Right forelimb (tissue), 1 donor: ENCODE data around the gene RBM44.
"Not testable (repeated sequence)": the region's sequence is repeated elsewhere in the genome, so short reads cannot be mapped to it uniquely, and the experiment has no call there.

ENCODE experiments used
- DNase-seq: peaks from one replicate; pipeline ENCODE4 v3.0.0-alpha.2; 2018

Gene RBM44

GRCh38 chr2:237798236-237799059 is at the start of gene RBM44:
RBM44 (plus strand) TSS chr2:237798779; CDS start chr2:237813610, 14,831 bp downstream.
- DNase-seq, result no peak

GRCh38 chr2:237749002-237749401 is 49.6 kb upstream of the RBM44 start:
- DNase-seq, result no peak

- DNase-seq, result no peak
These were observed 48.6 kb upstream of the RBM44 start for GRCh38 chr2:237749961-237750360.

- not testable (repeated sequence) for DNase-seq
These were observed 48.1 kb upstream of the RBM44 start for GRCh38 chr2:237750441-237750840.

GRCh38 chr2:237752761-237753165 is 45.8 kb upstream of the RBM44 start:
- no peak for DNase-seq

- DNase-seq, result no peak
These were observed 44.4 kb upstream of the RBM44 start for GRCh38 chr2:237754182-237754581.

GRCh38 chr2:237754626-237755248 is 43.8 kb upstream of the RBM44 start:
- DNase-seq, result no peak

- no peak for DNase-seq
These were observed 41.0 kb upstream of the RBM44 start for GRCh38 chr2:237757616-237758015.

- DNase-seq, result no peak
These were observed 40.4 kb upstream of the RBM44 start for GRCh38 chr2:237758185-237758584.

GRCh38 chr2:237759176-237759575 is 39.4 kb upstream of the RBM44 start:
- no peak for DNase-seq

GRCh38 chr2:237760506-237761502 is 37.8 kb upstream of the RBM44 start:
- no peak for DNase-seq

GRCh38 chr2:237762291-237763182 is 36.0 kb upstream of the RBM44 start:
- not testable (repeated sequence) for DNase-seq

- DNase-seq, result no peak
These were observed 34.8 kb upstream of the RBM44 start for GRCh38 chr2:237763812-237764211.

GRCh38 chr2:237765122-237765521 is 33.5 kb upstream of the RBM44 start:
- not testable (repeated sequence) for DNase-seq

GRCh38 chr2:237765875-237766274 is 32.7 kb upstream of the RBM44 start:
- DNase-seq, result no peak

- DNase-seq, result no peak
These were observed 32.2 kb upstream of the RBM44 start for GRCh38 chr2:237766340-237766739.

- DNase-seq, result no peak
These were observed 26.1 kb upstream of the RBM44 start for GRCh38 chr2:237772513-237772912.

- no peak for DNase-seq
These were observed 24.8 kb upstream of the RBM44 start for GRCh38 chr2:237773826-237774225.

- no peak for DNase-seq
These were observed 23.6 kb upstream of the RBM44 start for GRCh38 chr2:237774811-237775553.

- DNase-seq, result no peak
These were observed 19.1 kb upstream of the RBM44 start for GRCh38 chr2:237779521-237779920.

- DNase-seq, result no peak
These were observed 16.4 kb upstream of the RBM44 start for GRCh38 chr2:237782181-237782580.
